Right renal cortex interstitium (tissue), 3 donors: Measurements from ENCODE around the gene OR11L1. TPM values are rescaled to one million over a fixed set of nuclear protein-coding genes. Genes with fewer than 3 reads are reported as not detected.

ENCODE experiments used
- DNase-seq, 3 donors: peaks; one replicate each; pipeline ENCODE4 v3.0.0-alpha.2; 2013; ENCODE audit warnings: low read depth in 3 of 3, low spot score in 2 of 3
- polyA plus RNA-seq, 3 donors: library from polyadenylated mRNA; unstranded; fragments of 120-200 nt; gene quantifications; one replicate each; pipeline ENCODE4 v1.2.1, GENCODE V29; 2013; ENCODE audit not compliant: insufficient read length in 3 of 3

OR11L1 gene, protein sequence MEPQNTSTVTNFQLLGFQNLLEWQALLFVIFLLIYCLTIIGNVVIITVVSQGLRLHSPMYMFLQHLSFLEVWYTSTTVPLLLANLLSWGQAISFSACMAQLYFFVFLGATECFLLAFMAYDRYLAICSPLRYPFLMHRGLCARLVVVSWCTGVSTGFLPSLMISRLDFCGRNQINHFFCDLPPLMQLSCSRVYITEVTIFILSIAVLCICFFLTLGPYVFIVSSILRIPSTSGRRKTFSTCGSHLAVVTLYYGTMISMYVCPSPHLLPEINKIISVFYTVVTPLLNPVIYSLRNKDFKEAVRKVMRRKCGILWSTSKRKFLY
- not detected for polyA plus RNA-seq

DNA sequence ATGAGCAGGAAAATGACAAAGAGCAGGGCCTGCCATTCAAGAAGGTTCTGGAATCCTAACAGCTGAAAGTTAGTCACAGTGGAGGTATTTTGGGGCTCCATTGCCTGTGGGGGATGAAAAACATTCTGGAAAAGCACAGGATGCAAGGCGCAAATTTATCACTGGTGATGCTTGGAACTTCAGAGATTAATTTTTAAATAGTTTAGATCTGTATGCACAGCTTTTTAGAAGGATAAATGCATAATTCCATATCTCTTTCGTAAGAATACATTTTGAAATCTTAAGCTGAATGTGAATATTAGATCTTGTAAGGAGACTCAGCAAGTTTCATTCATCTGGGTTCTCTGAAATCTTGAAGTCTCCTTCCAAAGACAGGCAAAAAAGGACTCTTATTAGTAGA, at the start of gene OR11L1:
OR11L1 (minus strand) TSS at position 101 of the 400 bp plus-strand sequence; CDS start at position 101, 0 bp downstream.
- no peak for DNase-seq

GRCh38 chr1:247884797-247885413, 43.2 kb upstream of the OR11L1 start:
- DNase-seq: no peak

- no peak for DNase-seq
Observed at GRCh38 chr1:247883346-247883745, 41.6 kb upstream of the OR11L1 start.

DNA sequence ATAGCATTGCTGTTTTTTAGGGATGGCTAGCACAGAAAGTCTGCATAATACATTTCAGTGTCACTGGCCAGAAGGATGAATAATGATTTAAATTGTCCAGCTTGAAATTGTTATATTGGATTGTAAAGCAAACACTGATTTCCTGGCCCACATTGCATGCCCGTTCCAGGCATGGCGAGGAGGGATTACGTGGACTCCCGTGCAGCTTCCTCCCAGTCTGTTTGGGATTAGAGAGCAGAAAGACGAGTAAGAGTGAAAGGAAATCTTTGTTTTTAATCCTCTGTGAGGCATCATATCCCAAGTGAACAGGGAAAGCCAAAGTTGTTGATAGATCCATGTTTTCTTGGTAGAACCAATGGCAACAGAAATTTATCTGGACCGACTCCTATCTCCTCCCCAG, 23.7 kb upstream of the OR11L1 start:
- no peak for DNase-seq

DNA sequence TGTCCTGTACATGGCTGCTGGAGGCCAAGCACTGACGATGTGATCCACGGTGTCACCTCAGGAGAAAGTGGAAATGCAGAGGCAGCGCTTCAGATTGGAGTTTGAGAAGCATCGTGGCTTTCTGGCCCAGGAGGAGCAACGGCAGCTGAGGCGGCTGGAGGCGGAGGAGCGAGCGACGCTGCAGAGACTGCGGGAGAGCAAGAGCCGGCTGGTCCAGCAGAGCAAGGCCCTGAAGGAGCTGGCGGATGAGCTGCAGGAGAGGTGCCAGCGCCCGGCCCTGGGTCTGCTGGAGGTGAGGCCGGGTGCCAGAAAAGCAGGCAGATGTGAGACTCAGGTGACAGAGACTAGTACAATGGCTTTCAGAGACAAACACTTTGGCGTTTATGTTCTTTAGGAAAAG, 22.9 kb upstream of the OR11L1 start:
- DNase-seq: no peak

GRCh38 chr1:247862756-247863155, 21.1 kb upstream of the OR11L1 start:
- no peak for DNase-seq

DNA sequence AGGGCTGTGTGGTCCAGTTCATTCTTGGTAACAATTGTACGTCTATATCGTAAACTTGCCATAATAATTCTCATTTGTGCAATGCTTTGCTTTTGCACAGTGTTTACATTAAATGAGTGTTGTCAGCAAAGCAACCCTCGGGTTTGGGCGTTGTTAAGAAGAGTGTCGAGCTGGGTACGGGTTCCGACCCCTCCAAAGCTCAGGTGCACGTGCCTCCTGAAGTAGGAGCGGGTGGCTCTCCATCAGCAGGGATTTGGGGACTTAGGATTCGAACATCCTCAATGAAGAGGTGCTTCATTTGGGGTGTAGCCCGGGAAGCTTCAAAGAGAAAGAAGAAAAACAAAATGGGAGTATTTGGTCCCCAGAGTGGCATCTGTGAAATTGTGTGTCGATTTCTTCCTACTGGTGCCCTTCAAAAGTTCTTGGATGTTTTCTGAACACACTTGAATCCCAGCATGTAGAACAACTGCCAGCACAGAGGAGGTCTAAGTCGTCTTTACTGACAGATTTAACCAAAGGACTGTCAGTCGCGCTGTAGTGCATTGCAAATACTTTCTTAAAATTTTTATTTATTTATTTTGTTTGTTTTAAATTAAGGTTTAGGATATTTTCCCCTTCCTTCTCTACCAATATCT, 16.4 kb upstream of the OR11L1 start:
- DNase-seq: no peak

GRCh38 chr1:247857069-247857984, 15.6 kb upstream of the OR11L1 start, which contains the start of gene TRIM58:
Gene TRIM58 (plus strand): TSS chr1:247857187. CDS start chr1:247857247, 60 bp downstream.
- peak in 1 of 3 donors; percentile 10 for DNase-seq

GRCh38 chr1:247855911-247856310, 14.2 kb upstream of the OR11L1 start:
- no peak for DNase-seq

DNA sequence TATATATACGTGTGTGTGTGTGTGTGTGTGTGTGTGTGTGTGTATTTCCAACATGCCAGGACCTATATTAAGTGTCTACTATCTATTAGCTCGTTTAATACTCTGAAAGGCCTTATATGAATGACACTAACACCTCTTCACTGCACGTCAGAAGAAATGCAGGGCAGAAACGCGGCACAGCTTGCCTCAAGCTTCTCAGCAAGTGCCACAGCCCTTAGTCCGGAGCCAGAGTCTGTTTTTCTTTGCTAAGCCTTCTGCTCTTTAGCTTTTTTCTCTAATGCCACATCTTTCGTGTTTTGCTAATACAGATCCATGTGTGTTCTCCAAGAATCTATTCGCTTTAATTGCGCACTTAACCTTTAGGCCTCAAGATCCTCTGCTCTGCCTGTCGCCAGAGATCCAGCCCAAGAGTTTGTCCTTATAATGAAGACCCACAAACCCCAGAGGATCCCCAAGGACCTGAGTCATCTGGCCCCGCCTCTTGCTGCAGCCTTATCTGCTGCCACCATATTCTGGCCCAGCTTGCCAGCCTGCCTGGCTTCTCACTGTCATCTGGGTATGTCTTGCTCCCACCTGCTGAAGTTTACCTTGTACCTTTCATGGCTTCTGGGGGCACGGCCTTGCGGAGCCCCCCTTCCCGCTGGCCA, 13.3 kb upstream of the OR11L1 start:
- no peak for DNase-seq

- no peak for DNase-seq
Observed at GRCh38 chr1:247849616-247850015, 7.9 kb upstream of the OR11L1 start.

DNA sequence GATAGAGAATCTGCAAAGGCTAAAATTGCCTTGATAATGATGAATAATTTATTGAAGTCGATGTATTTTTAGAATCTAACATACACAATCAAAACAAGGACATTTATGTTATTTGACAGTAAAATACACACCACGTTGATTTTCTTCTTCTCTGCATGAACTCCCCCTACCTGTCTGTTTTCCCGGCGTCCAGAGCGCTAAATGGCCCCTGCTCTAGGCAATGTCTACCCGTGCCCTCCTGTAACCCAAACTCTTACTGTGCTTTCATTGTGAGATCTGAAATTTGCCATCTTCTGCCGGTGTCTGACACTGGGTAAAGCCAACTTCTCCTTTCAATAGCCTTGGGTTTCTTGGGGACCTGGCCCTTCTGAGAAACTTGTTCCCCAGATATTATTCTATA, 6.7 kb upstream of the OR11L1 start:
- DNase-seq: no peak

DNA sequence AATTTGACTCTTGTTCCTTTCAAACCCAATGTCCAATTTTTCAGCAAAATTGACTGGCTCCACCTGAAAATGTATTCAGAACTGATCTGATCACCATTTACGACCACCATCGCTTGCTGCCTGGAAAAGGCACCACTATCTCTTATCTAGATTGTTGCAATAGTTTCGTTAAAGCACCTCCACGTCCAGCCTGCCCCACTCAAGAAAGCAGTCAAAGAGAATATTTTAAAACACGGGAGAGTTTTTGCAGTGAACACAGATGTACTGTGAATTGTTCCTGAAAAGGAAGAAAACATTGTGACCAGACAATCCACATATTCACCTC, 4.0 kb upstream of the OR11L1 start:
- no peak for DNase-seq

DNA sequence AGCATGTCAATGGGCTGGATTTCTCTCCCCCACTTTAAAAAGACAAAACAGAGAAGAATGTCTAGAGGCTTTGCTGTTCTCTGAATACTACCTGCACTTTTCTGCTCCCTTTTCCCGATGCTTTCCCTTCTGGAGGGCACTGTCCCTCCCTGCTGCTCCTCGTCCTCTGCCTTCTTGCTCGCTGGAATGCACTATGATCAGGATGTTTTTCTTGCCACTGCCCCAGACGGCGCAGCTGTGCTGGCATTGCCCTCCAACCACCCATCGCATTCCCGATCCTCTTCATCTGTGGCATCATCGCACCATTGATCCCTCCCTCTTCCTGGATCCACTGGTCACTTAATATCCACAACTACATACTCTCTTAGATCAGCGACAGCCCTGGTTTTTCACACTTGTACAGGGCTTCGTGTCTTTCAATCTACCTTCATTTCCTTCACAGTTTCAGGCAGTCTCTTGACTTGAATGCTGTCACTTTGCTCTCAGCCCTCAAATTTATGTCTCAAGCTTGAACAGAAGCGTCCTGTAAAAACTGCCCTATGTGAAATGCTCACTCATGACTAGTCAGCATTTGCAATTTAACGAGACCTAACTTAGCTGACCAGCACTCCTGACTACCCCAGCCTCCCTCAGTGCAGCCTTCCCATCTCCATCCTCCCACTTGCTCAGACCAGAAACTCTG, 3.5 kb upstream of the OR11L1 start:
- DNase-seq: no peak

DNA sequence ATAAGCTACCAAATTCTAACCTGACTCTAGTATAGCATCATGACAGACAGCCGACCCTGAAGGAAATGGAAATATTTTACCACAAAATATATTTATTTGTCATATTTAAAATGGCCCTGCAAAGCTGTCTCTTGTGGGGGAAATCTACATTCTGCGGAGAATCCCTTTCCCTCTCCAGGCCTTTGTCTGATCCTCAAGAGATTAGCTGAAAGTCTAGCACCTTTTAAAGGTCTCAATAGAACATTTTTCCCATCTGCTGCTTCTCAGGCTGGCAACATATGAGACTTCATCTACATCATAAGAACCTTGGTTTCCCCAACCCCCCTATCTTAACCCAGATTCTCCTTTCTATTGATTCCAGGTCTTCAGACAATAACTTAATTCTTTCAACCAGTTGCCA, 1.7 kb upstream of the OR11L1 start:
- no peak for DNase-seq

DNA sequence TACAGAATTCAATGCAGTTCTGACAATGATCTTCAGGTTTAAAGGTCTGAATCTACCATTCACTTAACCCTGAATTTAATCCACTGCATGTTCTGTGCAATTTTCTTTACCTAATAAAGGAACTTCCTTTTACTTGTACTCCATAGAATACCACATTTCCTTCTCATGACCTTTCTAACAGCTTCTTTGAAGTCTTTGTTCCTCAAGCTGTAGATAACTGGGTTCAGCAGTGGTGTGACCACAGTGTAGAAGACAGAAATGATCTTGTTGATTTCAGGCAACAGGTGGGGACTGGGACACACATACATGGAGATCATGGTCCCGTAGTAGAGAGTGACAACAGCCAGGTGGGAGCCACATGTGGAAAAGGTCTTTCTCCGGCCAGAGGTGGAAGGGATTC, 878 bp downstream of the OR11L1 start:
- DNase-seq: no peak

- no peak for DNase-seq
Observed at GRCh38 chr1:247833601-247834000, 8.1 kb downstream of the OR11L1 start.

GRCh38 chr1:247829656-247830055, 12.0 kb downstream of the OR11L1 start:
- no peak for DNase-seq

- no peak for DNase-seq
Observed at GRCh38 chr1:247825362-247825761, 16.3 kb downstream of the OR11L1 start.

DNA sequence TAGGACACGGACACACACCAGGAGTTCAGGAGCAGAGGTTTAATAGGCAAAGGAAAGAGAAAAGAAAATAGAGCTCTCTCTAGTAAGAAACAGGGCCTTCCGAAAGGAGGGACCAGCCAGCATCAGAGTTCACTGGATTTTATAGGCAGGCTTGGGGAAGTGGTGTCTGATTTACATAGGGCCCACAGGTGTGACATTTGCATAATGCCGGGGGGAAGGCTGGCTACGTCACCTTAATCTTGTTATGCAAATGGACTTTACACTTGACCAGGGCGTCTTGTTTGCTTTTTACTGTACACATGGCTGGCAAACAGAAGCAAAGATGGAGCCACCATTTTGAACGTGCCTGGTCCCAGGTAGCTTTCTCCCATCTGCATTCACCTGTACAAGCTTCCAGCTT, 17.7 kb downstream of the OR11L1 start, which contains the start of gene OR14A16:
OR14A16 (minus strand) TSS at position 97 of the 400 bp plus-strand sequence. CDS start 8,390 bp downstream, outside the sequence.
- DNase-seq: no peak
